A673 (cell line): ENCODE results near the gene GPATCH2L. TPM values are rescaled to one million over a fixed set of nuclear protein-coding genes. Genes with fewer than 3 reads are reported as not detected.

Source experiments
- BruUV-seq: library from RNA; stranded (reverse); fragments of 400-500 nt; replicated peaks from 2 replicates; lab custom pipeline; 2021; lab: Mats Ljungman, UMichigan
- CTCF ChIA-PET: fragments of 300-600 bp; sonication (Branson Sonifier 250); formaldehyde crosslinking; loops from one replicate; lab custom pipeline; 2022; ENCODE audit warnings: antibody characterized with exemption; lab: Charles Lee
- POLR2A ChIA-PET: fragments of 300-600 bp; sonication (Branson Sonifier 250); formaldehyde crosslinking; loops from one replicate; lab custom pipeline; 2022; ENCODE audit warnings: antibody characterized with exemption; ENCODE audit not compliant: low non-redundant PET; lab: Charles Lee
- DNase-seq: peaks from one replicate; pipeline ENCODE4 v3.0.0-alpha.2; 2015; ENCODE audit warnings: low spot score
- H3K27ac ChIP-seq: fragments of 200-600 bp; sonication (generic); 2 replicates; pipeline ENCODE4 v1.5.1; 2016; ENCODE audit warnings: mixed run types, low read depth, mild to moderate bottlenecking, mixed read lengths, antibody characterized with exemption, low read length; ENCODE audit not compliant: poor library complexity, severe bottlenecking
- H3K27me3 ChIP-seq: fragments of 200-600 bp; sonication (generic); replicated peaks from 2 replicates; pipeline ENCODE4 v1.6.1; 2017; ENCODE audit warnings: mixed run types, low read depth, mild to moderate bottlenecking, mixed read lengths, antibody characterized with exemption, low read length; ENCODE audit not compliant: insufficient read depth, poor library complexity
- H3K36me3 ChIP-seq: fragments of 200-600 bp; sonication (generic); 2 replicates; pipeline ENCODE4 v1.6.1; 2016; ENCODE audit warnings: mixed run types, mild to moderate bottlenecking, mixed read lengths, antibody characterized with exemption, low read length; ENCODE audit not compliant: insufficient read depth, poor library complexity, severe bottlenecking
- H3K4me1 ChIP-seq: fragments of 200-600 bp; sonication (generic); 2 replicates; pipeline ENCODE4 v1.6.1; 2017; ENCODE audit warnings: mixed run types, mild to moderate bottlenecking, mixed read lengths, antibody characterized with exemption, low read length; ENCODE audit not compliant: insufficient read depth, poor library complexity, severe bottlenecking
- H3K4me3 ChIP-seq: fragments of 200-600 bp; sonication (generic); 2 replicates; pipeline ENCODE4 v1.5.1; 2016; ENCODE audit warnings: low read depth, mixed run types, mild to moderate bottlenecking, mixed read lengths, low read length; ENCODE audit not compliant: poor library complexity, severe bottlenecking
- H3K9me3 ChIP-seq: fragments of 200-600 bp; sonication (generic); 2 replicates; pipeline ENCODE4 v1.6.1; 2016; ENCODE audit warnings: mixed run types, low read depth, mild to moderate bottlenecking, mixed read lengths, antibody characterized with exemption, low read length; ENCODE audit not compliant: poor library complexity, severe bottlenecking
- CTCF ChIP-seq: fragments of 300-800, 200-600 bp; sonication (generic); conservative IDR thresholded peaks from 2 replicates; pipeline ENCODE4 v1.5.1; 2017; ENCODE audit warnings: low read depth, mild to moderate bottlenecking, antibody characterized with exemption, low read length, moderate library complexity, mixed read lengths
- EZH2 ChIP-seq: fragments of 200-600 bp; sonication (generic); IDR thresholded peaks from 2 replicates; pipeline ENCODE4 v1.6.1; 2017; ENCODE audit warnings: borderline replicate concordance, low read depth, mild to moderate bottlenecking, mixed read lengths, antibody characterized with exemption, low read length; ENCODE audit not compliant: poor library complexity, severe bottlenecking
- intact Hi-C: fragments of 100-400 bp; cut with micrococcal nuclease; formaldehyde crosslinking; loops from one replicate; pipeline ENCODE4 v1.10.0; 2022; ENCODE audit not compliant: unreplicated experiment
- total RNA-seq: library from RNA; stranded (reverse); gene quantifications from 2 replicates; pipeline ENCODE4 v1.2.3, GENCODE V29; 2021

GPATCH2L gene
- total RNA-seq, 1 experiment from 2014 or later = 60.3 TPM

GRCh38 chr14:76217179-76217578 is 65.5 kb downstream of the GPATCH2L start:
- DNase-seq = no peak
- Histone ChIP-seq H3K4me1 (no peaks in the 10 kb centered on the region), H3K27ac (no peak overlapping the region), H3K27me3 (no peaks in the 10 kb centered on the region), H3K9me3 (peaks cover 16% of the 10 kb centered on the region), H3K4me3 (no peak overlapping the region), H3K36me3 (no peaks in the 10 kb centered on the region)
- intact Hi-C loops = no loop called here
- no TSS peak for BruUV-seq
- TF ChIP-seq CTCF = no peak
- TF ChIP-seq EZH2 = no peak
- ChIA-PET POLR2A (interaction anchor here (0.6 kb wide), 1 partner anchor 300 kb away, joined by 11 read pairs; no protein-coding TSS in a partner anchor), CTCF (no interaction called here)

GRCh38 chr14:76218662-76219061 is 66.9 kb downstream of the GPATCH2L start:
- no peak for DNase-seq
- intact Hi-C loops = no loop called here
- H3K27me3 ChIP-seq = no peaks in the 10 kb centered on the region
- ChIA-PET POLR2A (no interaction called here), CTCF (no interaction called here)
- H3K4me1 ChIP-seq = no peaks in the 10 kb centered on the region
- no peak overlapping the region for H3K4me3 ChIP-seq
- H3K36me3 ChIP-seq = no peaks in the 10 kb centered on the region
- peaks cover 10% of the 10 kb centered on the region for H3K9me3 ChIP-seq
- no peak overlapping the region for H3K27ac ChIP-seq
- TF ChIP-seq EZH2 (no peak), CTCF (no peak)
- BruUV-seq = no TSS peak

- Histone ChIP-seq H3K4me1 (no peaks in the 10 kb centered on the region), H3K36me3 (no peaks in the 10 kb centered on the region), H3K27me3 (no peaks in the 10 kb centered on the region), H3K27ac (no peak overlapping the region), H3K9me3 (peaks cover 8% of the 10 kb centered on the region), H3K4me3 (no peak overlapping the region)
- POLR2A ChIA-PET = no interaction called here
- CTCF ChIA-PET = no interaction called here
- BruUV-seq = no TSS peak
- no peak for DNase-seq
- intact Hi-C loops = no loop called here
- TF ChIP-seq CTCF (no peak), EZH2 (no peak)
These were observed 68.2 kb downstream of the GPATCH2L start for GRCh38 chr14:76219873-76220272.
